ENCODE results near the gene GLIS1.

DNA sequence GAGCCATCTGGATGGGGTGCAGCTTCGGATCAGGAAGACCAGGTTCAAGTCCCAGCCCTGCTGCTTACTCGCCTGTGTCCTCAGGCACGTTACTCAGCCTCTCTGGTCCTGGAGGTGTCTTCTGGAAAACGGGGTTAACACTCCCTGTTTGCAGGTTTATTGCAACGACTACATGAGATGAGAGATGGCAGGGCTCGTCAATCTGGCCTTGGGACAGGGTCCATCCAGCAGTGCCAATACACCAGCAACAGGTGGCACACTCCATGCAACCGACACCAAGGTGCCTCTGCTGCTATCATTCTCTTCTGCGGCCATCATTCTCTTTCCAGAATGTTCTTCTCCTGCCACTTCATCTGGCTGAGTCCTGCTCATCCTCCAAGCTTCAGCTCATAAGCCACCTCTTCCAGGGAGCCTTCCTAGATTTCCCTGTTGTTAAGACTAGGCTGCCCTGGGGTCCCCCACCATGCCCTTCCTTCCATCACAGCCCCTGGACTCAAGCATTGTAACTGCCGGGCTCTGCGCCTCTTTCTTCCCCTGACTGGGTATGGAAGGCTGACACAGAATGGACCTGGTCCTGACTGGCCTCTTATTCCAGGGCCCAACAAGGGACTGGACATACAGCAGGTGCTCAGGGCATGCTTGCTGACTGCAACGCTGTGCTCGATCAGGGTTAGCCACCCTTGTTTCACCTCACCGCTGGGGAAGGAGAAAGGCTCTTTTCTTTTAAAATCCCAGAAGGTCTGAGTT is 192.4 kb downstream of the GLIS1 start:
- TF ChIP-seq POLR2A (IDR thresholded peaks at IDR 0.05; ENCODE audit: low read depth, low read length): no peak
- TF ChIP-seq CTCF (IDR thresholded peaks at IDR 0.05; ENCODE audit: extremely low read depth in 1 of 2, insufficient read depth in 1 of 2, low read depth in 1 of 2, low read length in 2 of 2): no peak
- TF ChIP-seq POLR2AphosphoS5 (IDR thresholded peaks at IDR 0.05; ENCODE audit: insufficient read depth, low read depth, low read length): no peak
- no peak for TF ChIP-seq EZH2 (IDR thresholded peaks at IDR 0.05; ENCODE audit: borderline replicate concordance, low read depth, low read length, severe bottlenecking)
- TF ChIP-seq MYC (IDR thresholded peaks at IDR 0.05; ENCODE audit: low read depth, low read length): no peak
- TF ChIP-seq MAX (IDR thresholded peaks at IDR 0.05; ENCODE audit: insufficient read depth, insufficient read length): no peak
- TF ChIP-seq FOS (IDR thresholded peaks at IDR 0.05; ENCODE audit: borderline replicate concordance, insufficient read depth, low read length): no peak
